NCI-H2227 (cell line): Measurements from ENCODE around the gene DCDC2B.

ENCODE experiments used
- DNase-seq: peaks from one replicate; lab custom pipeline; 2025; ENCODE audit not compliant: unreplicated experiment; lab: John Stamatoyannopoulos, UW

DCDC2B gene

GRCh38 chr1:32221980-32222755 is 13.3 kb downstream of the DCDC2B start, which contains the start of the genes EIF3I and TMEM234:
Gene EIF3I (plus strand): TSS chr1:32222407. CDS start chr1:32222442, 35 bp downstream.
Gene TMEM234 (minus strand): TSS chr1:32222353. CDS start chr1:32222322, 31 bp downstream.
- DNase-seq = peak; percentile 96

- no peak for DNase-seq
These were observed 14.8 kb downstream of the DCDC2B start for GRCh38 chr1:32223683-32224082.

- DNase-seq = no peak
These were observed 15.4 kb downstream of the DCDC2B start for GRCh38 chr1:32224285-32224684.

DNA sequence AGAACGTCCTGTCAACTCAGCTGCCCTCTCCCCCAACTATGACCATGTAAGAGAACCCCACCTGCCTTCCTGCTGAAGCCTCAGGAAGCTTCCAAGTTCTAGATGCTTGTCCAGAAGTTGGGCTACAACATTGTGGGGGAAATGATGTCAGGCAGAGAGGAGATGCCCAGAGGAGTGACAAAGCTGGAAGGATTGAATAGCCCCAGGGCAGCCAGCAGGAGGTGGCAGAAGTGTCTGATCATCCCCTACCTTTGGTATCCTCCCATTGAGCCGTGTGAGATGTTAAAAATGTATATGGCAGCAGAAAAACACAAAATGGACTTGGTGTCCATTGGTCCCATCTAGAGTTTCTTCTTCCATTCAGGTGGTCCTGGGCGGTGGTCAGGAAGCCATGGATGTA is 19.9 kb downstream of the DCDC2B start:
- DNase-seq = no peak

GRCh38 chr1:32231843-32232432 is 23.0 kb downstream of the DCDC2B start:
- DNase-seq = no peak

- peak; percentile 25 for DNase-seq
These were observed 23.8 kb downstream of the DCDC2B start for GRCh38 chr1:32232558-32233304.

- no peak for DNase-seq
These were observed 25.9 kb downstream of the DCDC2B start for GRCh38 chr1:32234792-32235191.

DNA sequence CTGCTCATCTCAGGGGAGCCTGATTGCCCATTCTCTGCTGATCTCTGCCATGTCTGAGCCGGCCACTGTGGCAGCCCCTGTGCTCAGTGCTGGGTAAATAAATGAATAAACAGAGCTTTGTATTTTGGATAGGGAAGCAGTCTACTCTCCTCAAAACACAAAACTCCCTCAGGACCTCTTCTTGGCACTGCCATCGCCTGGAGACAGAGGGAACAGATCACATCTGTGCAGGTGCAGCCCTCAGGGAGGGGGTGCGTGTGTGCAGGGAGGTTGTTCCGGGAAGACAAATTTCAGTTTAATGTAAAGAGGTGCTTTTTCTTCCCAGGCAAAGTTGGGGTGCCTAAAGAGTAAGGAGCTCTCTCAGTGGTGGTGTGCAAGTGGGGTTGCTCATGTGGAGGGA is 30.4 kb downstream of the DCDC2B start:
- DNase-seq = peak; percentile 28

DNA sequence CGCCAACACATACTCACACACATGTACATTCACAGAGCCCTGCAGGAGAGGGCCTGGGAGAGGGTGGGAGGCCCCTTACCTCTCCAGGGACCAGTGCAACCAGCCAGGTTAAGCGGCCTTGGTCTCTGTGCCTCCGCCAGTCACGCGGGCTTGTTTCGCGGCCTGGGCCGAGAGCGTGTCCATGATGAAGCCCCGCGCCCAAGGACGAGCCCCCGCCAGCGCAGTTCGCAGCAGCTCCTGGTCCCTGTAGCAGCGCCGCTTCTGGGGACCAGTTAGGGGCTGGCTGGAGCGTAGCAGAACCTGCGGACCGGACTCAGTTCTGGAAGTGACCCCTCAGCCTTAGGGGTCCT is 30.9 kb downstream of the DCDC2B start:
- peak; percentile 54 for DNase-seq

DNA sequence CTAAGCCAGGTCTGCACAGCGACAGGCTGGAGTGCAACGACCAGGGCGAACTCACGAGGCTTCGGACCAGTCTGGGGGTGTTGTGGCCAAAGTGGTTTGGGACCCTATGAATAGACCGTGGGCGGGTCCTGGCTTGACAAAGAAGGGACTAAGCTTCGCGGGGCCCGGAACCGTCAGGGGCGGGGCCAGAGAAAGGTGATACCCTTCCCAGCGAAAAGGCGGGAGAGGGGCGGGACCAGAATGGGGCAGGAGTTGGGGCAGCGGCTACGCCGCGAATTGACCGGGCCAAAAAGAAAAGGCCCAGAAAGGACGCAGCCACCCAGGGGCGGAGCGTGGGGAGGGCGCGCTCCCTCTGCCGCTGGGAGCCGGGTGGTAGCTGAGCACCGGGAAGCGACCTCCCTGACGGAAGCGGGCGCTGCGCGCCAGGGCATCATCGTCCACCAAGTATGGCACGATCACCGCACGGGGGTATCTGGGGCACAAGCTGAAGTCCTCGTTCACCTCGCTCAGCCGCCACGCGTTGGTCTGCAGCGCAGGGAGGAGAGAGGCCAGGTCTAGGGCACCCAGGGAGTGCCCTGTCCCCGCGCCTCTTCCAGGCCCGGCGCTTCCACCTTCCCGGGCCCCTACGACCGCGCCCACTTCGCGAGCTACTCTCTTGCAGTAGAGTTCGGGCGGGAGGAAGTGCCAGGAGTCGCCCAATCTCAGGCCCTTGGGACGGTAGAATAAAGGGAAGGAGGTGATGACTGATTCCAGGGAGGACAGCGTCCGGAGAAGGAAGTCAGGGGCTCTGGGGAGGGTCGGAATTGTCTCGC is 31.5 kb downstream of the DCDC2B start:
- DNase-seq = peak; percentile 67

DNA sequence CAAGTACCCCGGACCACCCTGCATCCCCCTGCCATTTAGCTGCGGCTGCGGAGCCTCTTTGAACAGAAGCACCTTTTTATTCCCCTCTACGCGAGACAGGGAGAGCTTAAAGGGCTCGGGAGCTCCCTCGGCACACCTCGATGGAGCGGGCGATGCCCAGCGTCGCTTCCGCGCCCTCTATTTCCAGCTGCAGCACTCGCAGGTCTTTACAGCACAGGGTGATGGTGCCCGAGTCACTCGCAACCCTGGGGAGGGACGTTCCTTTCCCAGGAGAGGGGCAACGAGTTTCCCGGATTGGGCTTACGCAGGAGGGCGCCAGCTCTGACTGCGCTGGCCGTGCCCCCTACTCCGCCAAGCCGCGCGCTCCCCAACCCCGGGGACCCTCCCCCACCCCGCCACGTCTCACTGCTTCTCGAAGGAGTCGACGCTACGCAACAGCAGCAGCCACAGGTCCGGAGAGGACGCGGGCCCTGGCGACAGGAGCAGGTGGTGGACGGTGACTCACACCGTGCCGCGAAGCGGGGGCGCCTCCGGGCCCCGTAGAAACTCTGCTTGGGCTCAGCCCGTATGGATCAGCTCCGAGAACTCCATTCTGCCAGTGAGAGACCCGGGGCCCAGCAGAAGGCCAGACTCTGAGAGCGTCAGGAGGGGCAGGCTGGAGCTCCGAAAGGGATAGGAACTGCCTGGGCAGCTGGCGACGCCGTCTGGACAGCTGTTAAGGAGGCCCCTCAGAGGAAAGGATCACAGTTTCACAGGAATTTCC is 32.3 kb downstream of the DCDC2B start:
- peak; percentile 43 for DNase-seq

DNA sequence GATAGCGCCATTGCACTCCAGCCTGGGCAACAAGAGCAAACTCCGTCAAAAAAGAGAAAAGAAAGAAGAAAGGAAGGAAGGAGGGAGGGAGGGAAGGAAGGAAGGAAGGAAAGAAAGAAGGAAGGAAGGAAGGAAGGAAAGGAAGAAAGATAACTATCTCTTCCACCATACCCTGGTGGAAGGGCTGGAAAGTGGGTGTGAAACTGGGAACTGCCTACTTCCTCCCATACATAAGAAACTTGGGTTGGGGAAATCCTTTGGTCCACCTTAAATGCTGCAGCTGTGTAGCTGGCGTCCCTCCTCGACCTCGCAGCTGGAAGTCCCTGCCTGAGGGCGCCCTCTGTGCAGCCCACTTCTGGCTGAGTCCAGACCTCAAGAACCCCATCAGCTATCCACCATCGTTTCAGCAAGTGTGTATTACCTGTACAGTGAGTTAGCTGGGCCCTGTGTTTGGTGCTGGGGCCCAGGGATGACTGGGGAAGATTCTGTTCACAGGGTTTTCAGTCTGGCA is 33.5 kb downstream of the DCDC2B start:
- DNase-seq = no peak

- no peak for DNase-seq
These were observed 38.0 kb downstream of the DCDC2B start, which contains the start of gene FAM167B for GRCh38 chr1:32246888-32247273. Gene FAM167B (plus strand): TSS chr1:32247222. CDS start chr1:32247422, 200 bp downstream.

GRCh38 chr1:32247452-32247851 is 38.6 kb downstream of the DCDC2B start:
- no peak for DNase-seq

DNA sequence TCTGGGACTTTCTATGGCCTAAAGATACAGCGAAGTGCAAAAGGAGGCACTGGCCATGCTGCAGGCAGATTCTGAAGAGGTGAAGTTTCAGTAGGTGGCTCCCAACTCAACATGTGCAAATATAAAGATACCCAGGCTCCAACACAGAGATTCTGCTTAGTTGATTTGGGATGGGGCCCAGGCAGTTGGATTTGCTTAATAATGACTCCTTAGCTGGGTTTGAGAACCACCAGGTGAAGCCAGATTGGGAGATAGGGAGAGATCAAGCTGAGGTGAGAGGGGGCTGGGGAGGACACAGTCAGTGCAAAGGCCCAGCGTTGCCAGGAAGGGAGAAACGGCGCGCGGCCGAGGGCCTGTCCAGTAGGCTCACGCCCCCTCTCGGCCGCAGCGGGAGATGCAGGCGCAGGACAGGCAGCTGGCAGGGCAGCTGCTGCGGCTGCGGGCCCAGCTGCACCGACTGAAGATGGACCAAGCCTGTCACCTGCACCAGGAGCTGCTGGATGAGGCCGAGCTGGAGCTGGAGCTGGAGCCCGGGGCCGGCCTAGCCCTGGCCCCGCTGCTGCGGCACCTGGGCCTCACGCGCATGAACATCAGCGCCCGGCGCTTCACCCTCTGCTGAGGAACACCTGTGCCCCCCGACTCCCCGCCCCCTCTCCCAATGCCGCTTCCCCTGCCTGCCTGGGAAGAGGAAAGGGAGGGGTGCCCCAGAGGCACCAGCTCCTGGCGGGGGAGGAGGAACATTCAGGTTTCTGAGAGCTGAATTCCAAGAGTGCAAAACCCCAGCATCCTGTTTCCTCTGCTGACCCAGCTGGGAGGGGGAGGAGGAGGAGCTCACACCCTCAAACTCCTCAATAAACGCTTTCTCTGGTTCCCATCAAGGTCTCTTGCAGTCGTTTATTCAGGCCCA is 39.3 kb downstream of the DCDC2B start:
- DNase-seq = peak; percentile 74

- peak; percentile 26 for DNase-seq
These were observed 41.1 kb downstream of the DCDC2B start for GRCh38 chr1:32249831-32250525.

- DNase-seq = no peak
These were observed 42.2 kb downstream of the DCDC2B start, which contains the start of gene LCK for GRCh38 chr1:32250893-32251716. Gene LCK (plus strand): TSS chr1:32251265. CDS start chr1:32274330, 23,065 bp downstream.
